IPS DF 4.7 (cell line): ENCODE results near the gene DSTN.

Source experiments
- DNase-seq: peaks from one replicate; pipeline ENCODE4 v3.0.0-alpha.2; 2013; ENCODE audit warnings: low spot score; ENCODE audit errors: extremely low read depth

The DSTN gene

DNA sequence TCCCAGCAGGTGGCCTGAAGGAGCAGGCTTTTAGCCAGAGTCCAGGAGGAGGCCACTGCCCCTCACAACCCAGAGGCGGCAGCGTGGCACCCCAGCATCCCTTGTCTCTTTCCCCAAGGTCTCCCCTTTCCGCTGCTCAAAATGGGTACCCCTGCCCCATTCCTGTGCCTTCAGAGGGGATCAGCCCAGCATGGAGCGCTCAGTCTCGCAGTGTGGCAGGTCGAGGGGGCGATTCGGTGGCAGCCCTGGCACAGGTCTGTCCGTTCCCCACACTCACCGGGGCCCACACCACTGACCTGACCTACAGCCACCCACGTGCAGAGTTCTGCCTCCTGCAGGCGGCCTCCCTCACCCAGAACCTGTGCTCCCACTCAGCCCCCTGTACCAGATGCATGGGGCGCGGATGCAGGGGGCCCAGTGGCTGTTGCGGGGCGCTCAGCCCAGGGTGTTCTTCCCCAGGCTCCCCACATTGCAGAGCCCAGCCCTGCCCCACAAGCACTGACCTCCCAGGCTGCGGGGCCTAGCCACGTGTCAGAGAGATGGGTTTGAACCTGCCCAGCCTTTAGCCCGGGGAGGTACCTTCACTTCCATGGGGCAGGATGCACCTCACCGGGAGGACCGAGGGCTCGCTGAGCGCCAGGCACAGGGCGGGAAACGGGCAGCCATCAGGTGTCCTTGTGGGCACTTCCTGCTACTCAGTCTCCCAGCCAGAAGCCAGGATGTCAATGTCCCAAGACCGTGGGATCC lies 41.8 kb downstream of the DSTN start:
- DNase-seq: no peak

DNA sequence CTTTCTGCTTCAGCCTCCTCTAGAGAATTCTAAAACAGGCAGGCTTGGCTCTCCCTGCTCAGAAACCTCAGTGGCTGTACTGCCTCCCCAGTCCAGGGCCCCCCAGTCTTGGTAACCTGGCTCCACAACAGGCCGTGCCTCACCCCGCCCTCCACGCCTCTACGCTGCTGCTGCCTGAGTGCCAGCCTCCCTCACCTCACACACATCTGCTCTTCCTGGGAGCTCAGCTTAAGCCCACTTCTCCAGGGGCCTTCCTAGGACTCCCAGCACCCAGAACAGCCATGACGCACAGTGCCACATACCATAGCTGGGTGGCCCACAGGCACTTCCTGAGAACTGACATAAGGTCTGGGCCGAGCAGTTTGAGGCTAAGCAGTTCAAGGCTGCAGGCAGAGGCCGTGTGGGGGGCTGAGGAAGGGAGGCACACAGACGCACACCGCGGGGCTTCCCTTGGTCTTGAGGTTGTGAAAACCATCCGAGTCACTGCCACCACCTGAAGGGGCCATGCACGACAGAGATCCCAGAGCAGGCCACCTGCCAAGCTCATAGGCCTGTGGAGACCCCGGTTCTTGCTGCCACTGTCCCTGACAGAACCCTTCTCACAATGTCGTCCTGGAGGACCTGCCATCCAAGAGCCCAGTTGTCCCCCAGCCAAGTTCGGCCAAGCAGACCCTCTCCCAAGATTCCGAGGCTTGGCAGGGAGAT lies 42.6 kb downstream of the DSTN start:
- DNase-seq: no peak

- DNase-seq: no peak
These were observed 43.1 kb downstream of the DSTN start for GRCh38 chr20:17612992-17613327.

DNA sequence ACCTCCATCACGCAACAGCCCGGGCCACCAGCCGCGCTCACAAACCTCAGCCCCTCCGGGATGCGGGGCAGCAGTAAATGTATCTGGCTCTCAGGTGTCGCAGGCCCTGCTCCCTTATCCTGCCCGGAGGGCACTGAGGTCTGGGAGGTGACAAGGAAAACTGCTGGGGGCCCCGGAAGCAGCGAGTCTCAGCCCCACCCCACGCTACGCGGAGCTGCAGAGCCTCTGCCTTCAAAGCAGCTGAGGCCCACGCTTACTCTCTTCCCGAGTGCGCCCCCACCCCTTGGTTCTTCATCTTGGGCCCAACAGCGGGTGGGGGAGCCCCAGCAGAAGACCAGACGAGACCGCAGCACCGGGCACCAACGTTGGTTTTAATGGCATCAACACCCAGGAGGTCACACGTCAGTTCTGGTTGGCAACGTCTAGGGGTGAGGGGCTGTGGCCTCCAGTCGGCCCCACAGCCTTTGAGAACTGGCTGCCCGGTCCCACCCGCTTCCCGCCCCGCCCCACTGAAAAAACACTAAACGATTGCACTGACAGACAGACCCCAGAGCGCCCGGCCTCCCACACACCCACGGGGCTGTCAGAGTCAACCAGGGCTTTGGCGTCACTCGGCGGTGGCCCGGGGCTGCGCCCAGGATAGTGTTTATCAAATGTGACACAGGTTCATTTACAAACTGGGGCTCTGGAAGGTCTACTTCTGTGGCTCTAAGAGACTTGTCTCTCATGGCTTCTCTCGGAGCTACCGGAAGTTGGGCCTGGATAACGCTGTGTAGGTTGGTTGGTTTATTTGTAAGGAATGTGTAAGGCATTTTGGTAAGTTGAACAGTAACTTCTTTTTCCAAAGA lies 43.7 kb downstream of the DSTN start:
- DNase-seq: no peak

DNA sequence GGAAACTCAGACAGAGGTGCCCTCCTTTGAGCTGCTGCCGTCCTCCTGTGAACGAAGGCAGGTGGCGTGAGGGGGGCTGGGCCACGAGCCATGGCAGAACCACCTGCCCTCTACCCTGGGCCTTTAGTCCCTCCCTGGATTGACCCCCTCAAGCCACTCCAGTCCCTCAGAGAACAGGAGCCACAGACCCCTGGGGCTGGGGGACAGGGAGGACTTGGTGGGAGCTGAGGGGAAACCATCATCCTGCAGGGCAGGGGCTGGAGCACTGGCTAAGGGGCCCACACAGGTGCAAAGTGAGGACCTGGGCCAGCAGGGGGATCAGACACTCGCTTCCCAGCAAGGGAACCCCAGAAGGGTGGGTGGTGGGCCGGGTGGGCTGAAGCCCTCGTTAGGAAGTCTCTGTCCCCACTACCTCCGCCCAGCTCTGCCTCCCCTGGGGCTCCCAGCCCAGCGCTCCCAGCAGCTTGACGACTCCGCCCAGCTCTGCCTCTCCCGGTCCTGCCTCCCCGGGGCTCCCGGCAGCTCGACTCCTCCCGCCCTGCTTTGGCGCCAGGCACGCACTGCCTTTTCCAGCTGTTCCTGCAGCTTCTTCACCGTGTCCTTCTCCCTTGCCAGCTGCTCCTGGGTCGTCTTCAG lies 44.4 kb downstream of the DSTN start:
- no peak for DNase-seq

GRCh38 chr20:17614812-17615644 lies 45.2 kb downstream of the DSTN start:
- no peak for DNase-seq

GRCh38 chr20:17615645-17616479 lies 46.0 kb downstream of the DSTN start:
- DNase-seq: no peak

GRCh38 chr20:17616480-17617211 lies 46.8 kb downstream of the DSTN start:
- no peak for DNase-seq

- no peak for DNase-seq
These were observed 47.5 kb downstream of the DSTN start for GRCh38 chr20:17617212-17617867.

- no peak for DNase-seq
These were observed 48.2 kb downstream of the DSTN start for GRCh38 chr20:17617868-17618672.

DNA sequence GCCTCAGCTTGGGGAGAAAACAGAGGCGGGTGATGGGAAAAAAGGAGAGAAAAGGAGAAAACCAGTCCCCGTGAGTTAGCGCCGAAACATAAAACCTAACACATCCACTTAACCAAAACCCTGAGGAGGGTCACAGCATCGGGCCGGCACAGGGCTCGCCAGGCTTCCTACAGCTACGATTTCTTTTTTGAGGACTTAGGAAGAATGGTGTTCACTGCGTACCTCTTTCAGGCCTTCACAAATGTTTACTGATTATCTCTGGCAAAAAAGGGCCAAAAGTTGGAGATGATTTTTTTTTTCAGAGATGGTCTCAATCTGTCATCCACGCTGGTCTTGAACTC lies 48.8 kb downstream of the DSTN start:
- DNase-seq: no peak

- DNase-seq: no peak
These were observed 49.6 kb downstream of the DSTN start for GRCh38 chr20:17619351-17620093.

DNA sequence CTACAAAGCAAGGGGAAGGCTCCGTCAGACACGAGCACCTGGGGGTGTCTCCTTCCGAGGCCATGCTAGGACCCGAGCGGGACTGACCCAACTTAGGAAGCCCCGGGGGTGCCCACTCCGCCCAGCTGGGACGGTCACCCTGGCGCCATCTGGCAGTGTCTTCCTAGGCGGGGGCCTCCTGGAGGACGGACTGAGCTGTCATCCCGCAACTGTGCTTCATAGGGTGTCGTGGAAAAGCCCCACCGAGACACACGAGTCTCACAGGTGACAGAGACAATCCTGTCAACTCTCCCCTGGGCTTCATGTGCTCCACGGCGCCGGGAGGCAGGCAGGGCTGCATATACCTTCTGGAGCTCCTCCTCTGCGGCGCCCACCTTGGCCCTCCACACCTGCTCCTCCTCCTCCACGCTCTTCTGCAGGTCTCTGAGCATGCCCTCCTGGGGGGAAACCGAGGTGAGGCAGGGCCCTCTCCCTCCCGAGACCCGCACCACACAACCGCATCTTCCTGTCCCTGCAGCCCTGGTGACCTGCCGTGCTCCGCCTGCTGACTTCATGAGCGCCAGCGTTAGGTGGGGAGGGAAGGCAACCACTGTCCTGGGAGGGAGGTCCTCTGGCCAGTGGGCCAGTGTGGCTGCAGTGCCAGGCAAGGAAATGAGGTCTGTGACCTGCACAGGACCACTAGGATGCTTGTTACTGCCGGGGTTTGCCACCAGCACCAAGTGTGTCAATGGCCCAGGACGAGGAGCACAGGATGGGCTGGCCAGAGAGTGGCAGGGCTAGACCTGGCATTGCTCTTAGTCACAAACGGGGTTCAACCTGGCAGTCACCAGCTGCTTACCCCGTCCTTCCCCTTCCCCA lies 50.7 kb downstream of the DSTN start:
- DNase-seq: no peak

DNA sequence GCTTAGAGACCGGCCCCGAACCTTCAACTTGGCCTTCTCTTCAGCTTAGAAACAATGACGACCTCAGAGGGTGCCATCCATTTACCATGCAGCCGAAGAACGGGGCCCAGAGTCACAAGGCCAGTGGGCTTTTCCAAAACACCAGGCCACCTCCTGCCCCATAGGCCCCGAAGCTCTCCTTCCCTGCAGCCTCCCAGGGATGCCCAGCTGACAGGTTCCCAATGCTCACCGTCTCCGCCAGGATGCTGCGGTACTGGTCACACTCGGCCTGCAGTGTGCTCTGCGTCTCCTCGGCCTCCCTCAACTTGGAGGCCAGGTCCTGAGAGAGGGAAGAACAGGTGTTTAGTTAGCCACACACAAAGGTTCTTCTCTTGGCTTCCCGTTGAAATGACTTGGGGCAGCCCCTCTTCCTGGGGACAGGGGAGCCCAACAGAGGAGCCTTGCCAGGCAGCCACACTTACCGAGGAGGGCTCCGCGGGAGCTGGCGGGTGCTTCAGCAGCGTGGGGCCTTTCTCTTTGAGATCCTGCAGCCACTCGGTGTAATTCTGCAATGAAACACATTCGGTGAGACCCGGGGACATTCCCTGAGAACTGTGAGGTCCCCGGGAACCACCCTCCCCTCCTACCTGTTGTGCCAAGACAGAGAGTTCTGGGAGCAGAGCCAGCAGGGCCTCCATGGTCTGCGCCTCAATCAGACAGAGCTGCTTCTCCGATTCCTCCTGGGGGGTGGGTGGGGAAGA lies 51.5 kb downstream of the DSTN start:
- DNase-seq: no peak

GRCh38 chr20:17622086-17622850 lies 52.4 kb downstream of the DSTN start:
- DNase-seq: no peak
